ENCODE data around the gene MICB. TPM values are rescaled to one million over a fixed set of nuclear protein-coding genes. Genes with fewer than 3 reads are reported as not detected.

MICB gene
- total and polyA plus RNA-seq, 9 of the 15 experiments (the other 6 are each of a cell fraction or from before 2014, with no cell fraction given): 13.3 to 34.5 (median 19.8) TPM

DNA sequence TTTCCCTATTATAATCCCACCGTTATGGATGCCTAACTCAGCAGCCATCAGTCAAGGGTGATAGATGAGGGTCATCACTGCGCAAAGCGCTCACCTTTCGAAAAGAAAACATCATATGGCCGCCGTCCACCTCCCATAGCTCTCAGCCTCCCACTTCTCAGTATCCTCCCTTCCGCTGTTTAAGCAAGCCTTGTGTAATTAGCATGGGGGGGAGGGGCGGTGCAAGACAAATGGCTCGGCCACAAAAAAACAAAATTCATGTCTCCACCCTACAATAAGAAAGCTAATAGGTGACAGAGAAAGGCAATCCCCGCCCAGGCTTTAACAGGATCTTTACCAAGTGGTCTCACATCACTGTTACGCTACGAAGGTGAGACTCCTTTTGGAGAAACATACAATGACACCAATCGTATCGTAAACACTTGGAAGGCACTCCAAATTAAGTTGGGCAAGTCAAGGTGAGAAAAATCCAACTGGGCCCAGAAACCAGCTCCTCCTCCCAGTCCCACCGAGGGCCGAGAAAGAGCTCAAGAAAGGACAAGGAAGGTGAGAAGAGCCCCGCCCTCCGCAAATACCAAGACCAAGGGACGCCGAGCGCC is 43.2 kb downstream of the MICB start (continued):
- TF ChIP-seq XRCC5 (IDR thresholded peaks at IDR 0.05; ENCODE audit: low read depth, low read length): 0 out of 2 replicates have a peak, but pooled peaks have one; percentile 26
- TF ChIP-seq FOSL1 (tag; conservative IDR thresholded peaks at IDR 0.05): 0 out of 2 replicates have a peak, but pooled peaks have one; percentile 24
- TF ChIP-seq FUS (optimal IDR thresholded peaks at IDR 0.05; ENCODE audit: low read depth, low read length): no peak
- no peak for TF ChIP-seq NCOA4 (IDR thresholded peaks at IDR 0.05; ENCODE audit: partially characterized antibody)
- TF ChIP-seq ZNF668 (CRISPR knock-in tag; IDR thresholded peaks at IDR 0.05): 0 out of 2 replicates have a peak, but pooled peaks have one; percentile 31
- TF ChIP-seq, protein P1, sequence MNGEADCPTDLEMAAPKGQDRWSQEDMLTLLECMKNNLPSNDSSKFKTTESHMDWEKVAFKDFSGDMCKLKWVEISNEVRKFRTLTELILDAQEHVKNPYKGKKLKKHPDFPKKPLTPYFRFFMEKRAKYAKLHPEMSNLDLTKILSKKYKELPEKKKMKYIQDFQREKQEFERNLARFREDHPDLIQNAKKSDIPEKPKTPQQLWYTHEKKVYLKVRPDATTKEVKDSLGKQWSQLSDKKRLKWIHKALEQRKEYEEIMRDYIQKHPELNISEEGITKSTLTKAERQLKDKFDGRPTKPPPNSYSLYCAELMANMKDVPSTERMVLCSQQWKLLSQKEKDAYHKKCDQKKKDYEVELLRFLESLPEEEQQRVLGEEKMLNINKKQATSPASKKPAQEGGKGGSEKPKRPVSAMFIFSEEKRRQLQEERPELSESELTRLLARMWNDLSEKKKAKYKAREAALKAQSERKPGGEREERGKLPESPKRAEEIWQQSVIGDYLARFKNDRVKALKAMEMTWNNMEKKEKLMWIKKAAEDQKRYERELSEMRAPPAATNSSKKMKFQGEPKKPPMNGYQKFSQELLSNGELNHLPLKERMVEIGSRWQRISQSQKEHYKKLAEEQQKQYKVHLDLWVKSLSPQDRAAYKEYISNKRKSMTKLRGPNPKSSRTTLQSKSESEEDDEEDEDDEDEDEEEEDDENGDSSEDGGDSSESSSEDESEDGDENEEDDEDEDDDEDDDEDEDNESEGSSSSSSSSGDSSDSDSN (IDR thresholded peaks at IDR 0.05; ENCODE audit: borderline replicate concordance in 1 of 2, low read depth in 2 of 2, low read length in 2 of 2): no peak
- TF ChIP-seq, protein P2, sequence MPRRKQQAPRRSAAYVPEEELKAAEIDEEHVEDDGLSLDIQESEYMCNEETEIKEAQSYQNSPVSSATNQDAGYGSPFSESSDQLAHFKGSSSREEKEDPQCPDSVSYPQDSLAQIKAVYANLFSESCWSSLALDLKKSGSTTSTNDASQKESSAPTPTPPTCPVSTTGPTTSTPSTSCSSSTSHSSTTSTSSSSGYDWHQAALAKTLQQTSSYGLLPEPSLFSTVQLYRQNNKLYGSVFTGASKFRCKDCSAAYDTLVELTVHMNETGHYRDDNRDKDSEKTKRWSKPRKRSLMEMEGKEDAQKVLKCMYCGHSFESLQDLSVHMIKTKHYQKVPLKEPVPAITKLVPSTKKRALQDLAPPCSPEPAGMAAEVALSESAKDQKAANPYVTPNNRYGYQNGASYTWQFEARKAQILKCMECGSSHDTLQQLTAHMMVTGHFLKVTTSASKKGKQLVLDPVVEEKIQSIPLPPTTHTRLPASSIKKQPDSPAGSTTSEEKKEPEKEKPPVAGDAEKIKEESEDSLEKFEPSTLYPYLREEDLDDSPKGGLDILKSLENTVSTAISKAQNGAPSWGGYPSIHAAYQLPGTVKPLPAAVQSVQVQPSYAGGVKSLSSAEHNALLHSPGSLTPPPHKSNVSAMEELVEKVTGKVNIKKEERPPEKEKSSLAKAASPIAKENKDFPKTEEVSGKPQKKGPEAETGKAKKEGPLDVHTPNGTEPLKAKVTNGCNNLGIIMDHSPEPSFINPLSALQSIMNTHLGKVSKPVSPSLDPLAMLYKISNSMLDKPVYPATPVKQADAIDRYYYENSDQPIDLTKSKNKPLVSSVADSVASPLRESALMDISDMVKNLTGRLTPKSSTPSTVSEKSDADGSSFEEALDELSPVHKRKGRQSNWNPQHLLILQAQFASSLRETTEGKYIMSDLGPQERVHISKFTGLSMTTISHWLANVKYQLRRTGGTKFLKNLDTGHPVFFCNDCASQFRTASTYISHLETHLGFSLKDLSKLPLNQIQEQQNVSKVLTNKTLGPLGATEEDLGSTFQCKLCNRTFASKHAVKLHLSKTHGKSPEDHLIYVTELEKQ (CRISPR knock-in tag; IDR thresholded peaks at IDR 0.05): no peak
- 0 out of 2 replicates have a peak, but pooled peaks have one; percentile 25 for TF ChIP-seq ZNF830 (CRISPR knock-in tag; IDR thresholded peaks at IDR 0.05)
- TF ChIP-seq MIER1 (IDR thresholded peaks at IDR 0.05; ENCODE audit: low read depth): peak; percentile 65; the same call in 1 of the 2 replicates
- no peak for TF ChIP-seq MAZ (CRISPR knock-in tag; conservative IDR thresholded peaks at IDR 0.05 in 1 of 2, IDR thresholded peaks at IDR 0.05 in 1 of 2)
- no peak for TF ChIP-seq ZNF174 (CRISPR knock-in tag; IDR thresholded peaks at IDR 0.05)
- no peak for TF ChIP-seq ERF (CRISPR knock-in tag; IDR thresholded peaks at IDR 0.05)
- no peak for TF ChIP-seq IFI16 (CRISPR knock-in tag; IDR thresholded peaks at IDR 0.05)
- no peak for TF ChIP-seq RUNX1 (IDR thresholded peaks at IDR 0.05; ENCODE audit: low read depth)
- no peak for TF ChIP-seq HNRNPH1 (optimal IDR thresholded peaks at IDR 0.05; ENCODE audit: low read depth, low read length)
- no peak for TF ChIP-seq ZFP30 (CRISPR knock-in tag; IDR thresholded peaks at IDR 0.05; ENCODE audit: borderline replicate concordance)
- no peak for TF ChIP-seq POLR3A (IDR thresholded peaks at IDR 0.05; ENCODE audit: borderline replicate concordance, extremely low read depth, insufficient read depth, insufficient read length)
- TF ChIP-seq, protein P3, sequence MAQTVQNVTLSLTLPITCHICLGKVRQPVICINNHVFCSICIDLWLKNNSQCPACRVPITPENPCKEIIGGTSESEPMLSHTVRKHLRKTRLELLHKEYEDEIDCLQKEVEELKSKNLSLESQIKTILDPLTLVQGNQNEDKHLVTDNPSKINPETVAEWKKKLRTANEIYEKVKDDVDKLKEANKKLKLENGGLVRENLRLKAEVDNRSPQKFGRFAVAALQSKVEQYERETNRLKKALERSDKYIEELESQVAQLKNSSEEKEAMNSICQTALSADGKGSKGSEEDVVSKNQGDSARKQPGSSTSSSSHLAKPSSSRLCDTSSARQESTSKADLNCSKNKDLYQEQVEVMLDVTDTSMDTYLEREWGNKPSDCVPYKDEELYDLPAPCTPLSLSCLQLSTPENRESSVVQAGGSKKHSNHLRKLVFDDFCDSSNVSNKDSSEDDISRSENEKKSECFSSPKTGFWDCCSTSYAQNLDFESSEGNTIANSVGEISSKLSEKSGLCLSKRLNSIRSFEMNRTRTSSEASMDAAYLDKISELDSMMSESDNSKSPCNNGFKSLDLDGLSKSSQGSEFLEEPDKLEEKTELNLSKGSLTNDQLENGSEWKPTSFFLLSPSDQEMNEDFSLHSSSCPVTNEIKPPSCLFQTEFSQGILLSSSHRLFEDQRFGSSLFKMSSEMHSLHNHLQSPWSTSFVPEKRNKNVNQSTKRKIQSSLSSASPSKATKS (CRISPR knock-in tag; IDR thresholded peaks at IDR 0.05): peak; percentile 64; the same call in 1 of the 2 replicates
- TF ChIP-seq ESRRB (CRISPR knock-in tag; IDR thresholded peaks at IDR 0.05; ENCODE audit: borderline replicate concordance): no peak
- no peak for TF ChIP-seq SMC3 (conservative IDR thresholded peaks at IDR 0.05; ENCODE audit: insufficient read depth, low read depth, low read length)
- TF ChIP-seq ELF2 (CRISPR knock-in tag; IDR thresholded peaks at IDR 0.05): no peak; the same call in 1 of the 2 replicates

Data from K562 (cell line).